Measurements from ENCODE around the gene CFAP53. TPM values are rescaled to one million over a fixed set of nuclear protein-coding genes. Genes with fewer than 3 reads are reported as not detected.
A peak's percentile ranks its signal among the peaks of the same experiment; 100 is the strongest.

CFAP53 gene
- total and polyA plus RNA-seq, 2 of the 13 experiments (the other 11 are each of a cell fraction or from before 2014, with no cell fraction given) = 0.05 to 0.07 TPM

DNA sequence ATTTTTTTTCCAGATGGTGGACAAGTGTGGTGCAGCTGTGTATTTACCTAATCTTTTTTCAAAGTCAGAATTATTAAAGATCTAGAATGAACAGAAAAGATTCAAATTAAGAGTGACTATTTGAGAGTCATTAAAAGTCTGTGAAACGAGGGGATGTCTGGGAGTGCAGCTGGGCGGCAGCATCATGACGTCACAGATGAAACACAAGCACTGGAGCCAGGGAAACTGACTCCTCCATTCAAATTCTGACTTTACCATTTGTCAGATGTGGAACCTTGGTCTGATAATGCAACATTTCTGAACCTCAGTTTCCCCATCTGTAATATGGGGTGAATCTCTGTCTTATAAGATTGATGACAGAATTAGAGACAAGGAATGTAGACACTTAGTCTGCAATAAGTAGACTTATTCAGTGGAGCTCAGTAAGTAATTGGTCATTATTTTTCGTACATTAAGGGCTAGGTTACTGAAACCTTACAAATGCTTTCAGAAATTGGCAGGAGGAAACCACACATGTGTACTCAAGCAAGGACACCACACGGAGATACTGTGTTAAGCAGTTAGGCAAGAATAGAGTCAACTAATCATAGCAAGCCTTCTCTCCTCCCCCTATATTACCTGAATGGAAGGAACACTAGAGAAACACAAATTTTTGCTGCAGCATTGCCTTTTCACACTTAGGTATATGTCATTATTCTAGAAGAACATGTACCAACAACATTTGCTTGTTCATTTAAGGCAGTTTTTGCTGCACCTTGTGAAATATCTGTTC is 49.0 kb upstream of the CFAP53 start:
- intact Hi-C loops (cut with micrococcal nuclease; ENCODE audit: unreplicated experiment) (no loop called here), in situ Hi-C loops (cut with HindIII; ENCODE audit: extremely low pct_ligation_motif_present, low pct_unique_long_range_greater_than_20kb) (no loop called here)
- no peak overlapping the region for H2AFZ ChIP-seq (ENCODE audit: low read length)
- H3K9ac ChIP-seq (ENCODE audit: insufficient read depth, low read depth, low read length) = no peak overlapping the region
- H3K4me3 ChIP-seq (replicated peaks in 1 of 3; ENCODE audit: insufficient read depth in 1 of 3, low read depth in 2 of 3, low read length in 3 of 3) = no peak overlapping the region
- H3K4me1 ChIP-seq (ENCODE audit: insufficient read depth, low read length) = peaks cover 32% of the 10 kb centered on the region
- TF ChIP-seq CREB1 (IDR thresholded peaks at IDR 0.05) (peak; percentile 78), CREB1 (CRISPR knock-in tag; IDR thresholded peaks at IDR 0.05) (no peak), SP1 (IDR thresholded peaks at IDR 0.05) (no peak), SP1 (CRISPR knock-in tag; IDR thresholded peaks at IDR 0.05) (no peak), PCBP1 (IDR thresholded peaks at IDR 0.05; ENCODE audit: borderline replicate concordance, low read depth, low read length) (no peak), YY1 (IDR thresholded peaks at IDR 0.05; ENCODE audit: insufficient read depth, insufficient replicate concordance, low read depth, low read length) (no peak)
- TF ChIP-seq, protein P1, sequence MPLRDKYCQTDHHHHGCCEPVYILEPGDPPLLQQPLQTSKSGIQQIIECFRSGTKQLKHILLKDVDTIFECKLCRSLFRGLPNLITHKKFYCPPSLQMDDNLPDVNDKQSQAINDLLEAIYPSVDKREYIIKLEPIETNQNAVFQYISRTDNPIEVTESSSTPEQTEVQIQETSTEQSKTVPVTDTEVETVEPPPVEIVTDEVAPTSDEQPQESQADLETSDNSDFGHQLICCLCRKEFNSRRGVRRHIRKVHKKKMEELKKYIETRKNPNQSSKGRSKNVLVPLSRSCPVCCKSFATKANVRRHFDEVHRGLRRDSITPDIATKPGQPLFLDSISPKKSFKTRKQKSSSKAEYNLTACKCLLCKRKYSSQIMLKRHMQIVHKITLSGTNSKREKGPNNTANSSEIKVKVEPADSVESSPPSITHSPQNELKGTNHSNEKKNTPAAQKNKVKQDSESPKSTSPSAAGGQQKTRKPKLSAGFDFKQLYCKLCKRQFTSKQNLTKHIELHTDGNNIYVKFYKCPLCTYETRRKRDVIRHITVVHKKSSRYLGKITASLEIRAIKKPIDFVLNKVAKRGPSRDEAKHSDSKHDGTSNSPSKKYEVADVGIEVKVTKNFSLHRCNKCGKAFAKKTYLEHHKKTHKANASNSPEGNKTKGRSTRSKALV (CRISPR knock-in tag; IDR thresholded peaks at IDR 0.05) = no peak
- TF ChIP-seq, protein P2, sequence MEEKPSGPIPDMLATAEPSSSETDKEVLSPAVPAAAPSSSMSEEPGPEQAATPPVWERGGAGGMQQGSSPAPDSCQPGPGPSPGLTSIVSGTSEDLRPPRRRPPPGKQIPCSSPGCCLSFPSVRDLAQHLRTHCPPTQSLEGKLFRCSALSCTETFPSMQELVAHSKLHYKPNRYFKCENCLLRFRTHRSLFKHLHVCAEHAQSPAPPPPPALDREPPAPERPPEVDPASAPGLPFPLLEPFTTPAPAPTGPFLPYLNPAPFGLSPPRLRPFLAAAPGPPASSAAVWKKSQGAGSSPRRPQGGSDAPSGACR (CRISPR knock-in tag; IDR thresholded peaks at IDR 0.05) = no peak
- no peaks in the 10 kb centered on the region for H3K36me3 ChIP-seq (replicated peaks in 1 of 2; ENCODE audit: control insufficient read depth in 1 of 2, insufficient read depth in 2 of 2, low read length in 2 of 2)
- ATAC-seq = no peak
- H4K20me1 ChIP-seq (ENCODE audit: insufficient read depth, low read length) = no peaks in the 10 kb centered on the region
- H3K27ac ChIP-seq (ENCODE audit: extremely low read length, insufficient read depth, low read length) = no peak overlapping the region
- no peaks in the 10 kb centered on the region for H3K27me3 ChIP-seq (ENCODE audit: control insufficient read depth in 1 of 2, insufficient read depth in 2 of 2, low read length in 2 of 2)
- POLR2A ChIA-PET = no interaction called here
- H3K9me3 ChIP-seq (ENCODE audit: low read length) = no peaks in the 10 kb centered on the region
- WGBS (ENCODE audit: low lambda C conversion rate) = 41% methylated on average over 5 of the region's 5 CpGs
- FAIRE-seq = no peak
- DNase-seq (ENCODE audit: low spot score) = no peak
- CTCF ChIA-PET (ENCODE audit: low intra/inter-chr PET ratio, low total read pairs) = no interaction called here
- no peaks in the 10 kb centered on the region for H3K79me2 ChIP-seq (ENCODE audit: insufficient read depth, low read length)
- H3K4me2 ChIP-seq (ENCODE audit: low read depth, low read length) = no peak overlapping the region
- no TSS peak for BruUV-seq (replicated peaks)
